ENCODE results near the gene SPECC1. TPM values are rescaled to one million over a fixed set of nuclear protein-coding genes. Genes with fewer than 3 reads are reported as not detected.
A peak's percentile ranks its signal among the peaks of the same experiment; 100 is the strongest.
"Not testable (repeated sequence)": the region's sequence is repeated elsewhere in the genome, so short reads cannot be mapped to it uniquely, and the experiment has no call there.

The SPECC1 gene
- total RNA-seq, 1 donor from 2014 or later = 1.9 TPM

DNA sequence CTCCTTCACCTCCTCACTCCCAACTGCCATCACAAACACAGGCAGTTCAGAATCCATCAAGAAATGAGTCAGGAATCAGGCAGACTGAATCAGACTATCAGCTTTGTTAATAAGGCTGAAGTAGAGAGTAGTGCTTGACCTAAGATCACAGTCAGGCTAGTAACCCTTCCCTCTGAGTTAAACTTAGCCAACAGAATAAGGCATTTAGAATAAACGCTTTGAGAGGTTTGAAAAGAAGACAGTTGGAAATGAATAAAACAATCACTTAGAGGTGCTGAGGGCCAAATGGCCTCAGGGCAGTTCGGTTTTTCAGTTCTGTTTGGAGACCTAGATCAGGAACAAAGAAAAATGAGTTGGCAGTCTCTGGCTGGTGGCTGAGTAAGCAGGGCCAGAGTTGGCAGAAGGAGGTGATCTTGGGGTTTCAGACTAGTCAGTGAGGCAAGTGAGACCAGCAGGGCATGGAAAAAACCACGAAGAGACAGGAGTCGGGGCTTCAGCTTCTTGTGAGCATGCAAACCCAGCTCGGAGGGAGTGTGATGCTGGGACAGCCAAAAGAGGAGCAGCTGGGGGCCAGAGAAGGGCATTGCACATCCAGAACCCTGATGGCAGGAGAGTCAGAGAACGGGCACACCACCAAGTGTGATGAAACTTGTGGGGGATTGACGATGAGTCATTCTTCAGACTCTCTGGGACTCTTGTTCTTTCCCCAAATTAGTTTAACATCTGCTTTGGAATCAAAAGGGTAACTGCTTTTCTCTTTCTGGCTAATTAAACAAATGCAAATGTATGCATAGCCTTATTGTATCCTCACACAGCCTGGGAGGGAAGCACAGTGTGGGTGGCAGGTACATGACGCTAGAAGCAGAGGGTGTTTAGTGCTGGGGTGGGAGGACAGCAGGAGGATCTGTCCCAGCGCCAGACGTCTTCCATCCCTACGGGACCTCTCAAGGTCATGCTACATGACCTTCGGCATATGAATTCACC lies 54.8 kb downstream of the SPECC1 start:
- no peak for DNase-seq (ENCODE audit: low spot score)
- no peak for ATAC-seq

DNA sequence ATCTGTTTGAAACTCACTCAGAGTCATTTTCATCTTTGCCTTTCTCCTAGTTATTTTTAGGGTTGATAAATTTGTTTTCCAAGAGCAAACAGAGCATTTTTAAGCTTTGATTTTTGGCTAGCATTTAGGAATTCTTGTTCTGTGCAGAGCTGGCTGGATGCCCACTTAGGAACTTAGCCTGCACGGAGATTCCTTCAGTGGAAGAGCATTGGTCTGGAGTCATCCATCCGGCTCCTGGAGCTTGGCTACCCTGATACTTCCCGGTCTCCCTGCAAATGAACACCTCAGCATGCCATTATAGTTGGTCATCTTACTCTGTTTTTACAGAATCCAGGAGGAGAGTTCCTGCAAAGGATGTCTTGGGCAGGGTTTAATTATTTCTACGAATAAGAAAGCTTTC lies 57.1 kb downstream of the SPECC1 start:
- DNase-seq (ENCODE audit: low spot score) (no peak), ATAC-seq (no peak)

DNA sequence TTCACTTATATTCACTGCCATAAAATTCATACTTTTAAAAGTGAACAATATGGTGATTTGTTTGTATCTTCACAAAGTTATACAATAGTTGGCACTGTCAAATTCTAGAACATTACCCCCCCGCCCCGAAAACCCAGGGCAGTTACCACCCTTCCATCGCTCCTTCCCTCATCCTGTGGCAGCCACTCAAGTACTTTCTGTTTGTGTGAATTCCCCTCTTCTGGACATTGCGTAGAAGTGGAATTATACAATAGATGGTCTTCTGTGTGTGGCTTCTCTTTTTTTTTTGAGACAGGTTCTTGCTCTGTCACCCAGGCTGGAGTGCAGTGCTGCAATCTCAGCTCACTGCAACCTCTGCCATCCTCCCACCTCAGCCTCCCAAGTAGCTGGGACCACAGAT lies 58.6 kb downstream of the SPECC1 start:
- no peak for DNase-seq (ENCODE audit: low spot score)
- no peak for ATAC-seq

DNA sequence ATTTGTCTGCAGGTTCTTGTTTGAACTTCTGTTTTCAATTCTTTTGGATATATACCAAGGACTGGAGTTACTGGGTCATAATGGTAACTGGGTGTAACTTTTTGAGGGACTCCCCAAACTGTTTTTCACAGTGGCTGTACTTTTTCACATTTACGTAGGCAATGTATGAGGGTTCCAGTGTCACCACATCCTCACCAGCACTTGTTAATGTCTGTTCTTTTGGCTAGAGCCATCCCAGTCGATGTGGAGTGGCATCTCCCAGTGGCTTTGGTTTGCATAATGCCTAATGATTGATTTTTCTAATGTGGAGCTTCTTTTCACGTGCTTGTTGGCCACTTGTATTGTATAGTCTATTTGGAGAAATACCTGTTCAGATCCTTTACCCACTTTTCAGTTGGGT lies 59.3 kb downstream of the SPECC1 start:
- DNase-seq (ENCODE audit: low spot score) = no peak
- ATAC-seq = no peak

DNA sequence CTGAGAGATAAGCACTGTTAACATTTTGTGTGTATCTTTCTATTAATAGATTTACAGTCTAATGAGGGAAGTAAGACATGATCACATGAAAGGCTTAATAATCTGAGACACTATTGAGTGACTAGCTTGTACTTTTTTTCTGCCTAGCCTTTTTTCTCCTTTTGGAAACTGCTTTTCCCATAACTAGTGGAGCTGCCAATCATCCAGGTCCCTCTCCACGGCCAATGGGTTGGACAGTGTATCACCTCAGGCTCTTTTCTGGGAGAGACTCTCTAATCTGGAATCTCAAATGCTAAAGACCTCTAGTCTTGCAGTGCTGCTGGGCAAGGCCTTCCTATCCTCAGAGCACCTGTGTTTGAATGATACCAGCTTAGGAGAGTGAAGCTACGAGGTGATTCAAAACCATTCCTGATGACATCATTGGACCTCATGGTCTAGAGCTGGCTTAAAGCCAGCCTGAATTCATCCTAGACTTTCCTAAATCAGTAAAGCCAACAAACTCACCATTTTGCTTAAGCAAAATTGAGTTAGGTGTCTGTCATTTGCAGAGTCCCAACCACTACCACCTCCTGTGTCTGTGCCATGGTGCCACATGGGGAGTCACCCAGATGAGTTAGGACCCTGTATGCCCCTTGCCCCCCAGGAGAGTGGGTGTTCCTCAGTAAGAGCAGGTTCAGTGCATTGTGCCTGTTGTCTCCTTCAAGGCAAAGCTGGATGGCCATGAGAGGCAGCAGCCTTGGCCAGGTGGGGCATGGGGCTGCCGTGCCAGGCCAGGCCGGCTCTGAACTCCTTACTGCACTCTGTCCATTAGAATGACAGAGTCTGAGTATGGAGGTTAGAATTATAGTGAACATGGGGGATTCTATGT lies 62.9 kb downstream of the SPECC1 start:
- DNase-seq (ENCODE audit: low spot score) = no peak
- ATAC-seq = no peak

DNA sequence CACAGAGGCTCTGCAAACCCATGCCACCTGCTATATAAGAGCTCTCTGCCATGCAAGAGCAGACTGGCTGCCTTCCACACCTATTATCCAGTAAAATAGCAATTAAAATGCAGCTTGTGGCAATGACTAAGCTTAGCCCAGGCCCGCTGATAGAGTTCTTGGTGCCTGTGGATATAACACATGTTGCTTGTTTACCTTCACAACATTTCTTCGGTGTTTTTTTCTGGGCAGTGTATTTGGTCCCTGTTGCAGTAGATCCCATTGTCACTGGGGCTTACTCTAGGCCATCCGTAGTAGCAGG lies 63.5 kb downstream of the SPECC1 start:
- DNase-seq (ENCODE audit: low spot score) (no peak), ATAC-seq (no peak)

DNA sequence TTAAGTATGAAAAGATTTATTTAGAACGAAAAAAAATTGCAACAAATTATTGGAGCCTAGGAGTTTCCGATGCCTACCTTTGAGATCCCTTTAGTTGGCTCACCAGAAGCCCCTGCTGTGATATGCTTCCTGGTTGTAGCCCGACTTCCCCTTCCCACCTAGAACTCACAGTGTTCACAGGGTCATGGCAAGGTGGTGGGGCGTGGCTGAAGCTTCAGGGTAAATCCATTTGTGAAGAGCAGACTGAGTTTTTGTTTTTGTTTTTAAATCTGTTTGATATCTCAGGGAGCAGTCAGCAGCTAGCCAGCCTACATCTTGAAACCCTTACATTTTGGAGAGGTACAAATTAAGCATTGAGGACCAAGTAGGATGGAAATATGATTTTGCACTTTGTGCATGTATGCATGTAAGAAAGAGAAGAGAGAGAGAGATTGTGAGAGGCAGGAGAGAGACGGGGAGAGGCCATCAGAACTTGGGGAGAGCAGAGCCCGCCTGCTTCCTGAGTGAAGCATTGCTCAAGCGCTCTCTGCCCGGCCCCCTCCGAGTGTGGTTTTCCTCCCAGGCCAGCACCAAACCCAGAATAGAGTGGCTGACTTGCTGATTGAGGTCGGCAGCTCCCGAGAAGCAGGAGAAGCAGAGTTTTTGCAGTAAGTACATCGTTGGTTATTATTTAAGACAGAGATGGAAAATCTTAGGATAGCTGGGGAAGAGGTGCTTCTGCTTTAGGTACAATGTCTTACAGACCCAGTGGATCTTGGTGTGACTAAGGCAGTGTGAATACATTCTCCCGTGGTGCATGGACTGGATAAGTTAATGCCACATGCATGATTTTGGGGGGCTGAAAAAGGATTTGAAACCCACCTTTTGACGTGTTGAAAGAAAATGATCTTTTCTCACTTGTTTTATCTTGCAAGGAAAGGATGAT lies 64.2 kb downstream of the SPECC1 start:
- DNase-seq (ENCODE audit: low spot score) (no peak), ATAC-seq (peak; percentile 45)

DNA sequence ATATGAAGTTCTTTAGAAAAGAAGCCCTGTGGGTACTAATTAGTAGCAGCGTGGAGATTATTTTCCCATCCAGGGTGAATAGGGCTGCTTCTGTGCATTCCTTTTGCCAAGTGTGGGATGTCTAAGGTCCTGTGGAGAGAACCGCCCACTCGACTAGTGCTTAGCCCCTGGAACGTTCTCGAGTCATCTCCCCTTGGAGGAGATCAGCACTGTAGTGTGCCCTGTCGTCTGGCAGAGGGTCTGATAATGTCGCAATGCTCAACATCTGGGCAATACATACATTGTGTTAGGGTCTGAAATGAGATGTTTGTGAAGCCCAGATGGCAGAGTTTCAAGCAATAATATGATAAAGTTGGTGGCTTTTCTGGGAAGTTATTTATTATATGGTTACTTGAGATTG lies 64.8 kb downstream of the SPECC1 start:
- ATAC-seq (no peak), DNase-seq (ENCODE audit: low spot score) (no peak)

DNA sequence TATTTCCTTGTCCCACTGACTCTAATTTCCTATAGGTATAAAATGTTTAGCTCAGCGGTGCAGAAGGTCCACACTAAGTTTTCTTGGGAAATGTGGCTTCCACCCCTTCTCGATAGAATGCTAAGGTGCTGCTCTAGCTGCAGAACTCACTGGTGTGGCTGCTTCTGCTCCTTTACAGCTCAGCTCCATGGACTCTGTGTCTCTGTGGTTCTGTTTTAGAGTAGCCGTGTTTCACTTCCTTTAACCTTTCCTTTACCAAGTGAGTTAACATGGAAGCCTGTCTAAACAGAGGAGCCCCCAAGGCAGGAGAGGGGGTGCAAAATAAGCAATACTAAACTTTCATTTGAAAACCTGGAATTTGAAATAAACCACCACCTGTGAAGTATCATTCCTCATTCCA lies 65.3 kb downstream of the SPECC1 start:
- ATAC-seq (no peak), DNase-seq (ENCODE audit: low spot score) (no peak)

DNA sequence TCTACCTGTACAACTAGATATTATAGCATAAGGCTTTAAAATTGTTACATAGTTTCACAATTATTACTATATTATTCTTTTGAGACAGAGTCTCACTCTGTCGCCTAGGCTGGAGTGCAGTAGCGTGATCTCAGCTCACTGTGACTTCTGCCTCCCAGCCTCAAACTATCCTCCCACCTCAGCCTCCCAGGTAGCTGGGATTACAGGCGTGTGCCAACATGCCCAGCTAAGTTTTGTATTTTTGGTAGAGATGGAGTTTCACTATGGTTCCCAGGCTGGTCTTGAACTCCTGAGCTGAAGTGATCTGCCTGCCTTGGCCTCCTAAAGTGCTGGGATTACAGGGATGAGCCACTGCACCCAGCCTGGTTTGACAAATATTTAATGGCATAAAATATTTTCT lies 67.0 kb downstream of the SPECC1 start:
- ATAC-seq; DNase-seq (ENCODE audit: low spot score): not testable (repeated sequence)

DNA sequence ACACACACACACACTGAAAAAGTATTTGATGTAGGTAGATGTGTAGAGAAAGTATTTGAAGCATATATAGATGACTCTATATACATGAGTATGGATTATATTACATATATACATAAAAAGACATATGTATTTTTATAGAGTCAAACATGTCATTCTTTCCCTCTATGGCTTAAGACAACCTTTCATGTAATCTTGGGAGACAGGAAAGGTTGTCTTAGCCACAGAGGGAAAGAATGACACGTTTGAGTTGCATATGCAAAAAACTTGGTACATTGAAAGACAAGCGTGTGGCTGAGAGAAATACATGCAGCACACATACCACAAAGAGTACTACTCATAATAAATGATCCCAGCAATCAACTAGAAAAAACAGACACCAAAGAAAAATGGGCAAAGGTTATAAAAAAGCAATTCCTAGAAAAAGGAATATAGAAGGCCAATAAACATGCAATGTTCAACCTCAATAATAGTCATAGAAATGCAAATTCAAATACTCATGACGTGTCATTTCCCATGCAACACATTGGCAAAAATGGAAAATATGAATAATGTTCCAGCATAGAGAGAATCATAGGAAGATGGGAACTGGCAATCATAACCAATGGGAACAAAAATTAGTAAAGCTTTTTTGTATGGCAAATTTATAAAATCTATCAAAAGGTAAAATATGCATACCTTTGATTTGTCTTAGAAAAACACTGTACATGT lies 69.0 kb downstream of the SPECC1 start:
- DNase-seq (ENCODE audit: low spot score) (no peak), ATAC-seq (no peak)

DNA sequence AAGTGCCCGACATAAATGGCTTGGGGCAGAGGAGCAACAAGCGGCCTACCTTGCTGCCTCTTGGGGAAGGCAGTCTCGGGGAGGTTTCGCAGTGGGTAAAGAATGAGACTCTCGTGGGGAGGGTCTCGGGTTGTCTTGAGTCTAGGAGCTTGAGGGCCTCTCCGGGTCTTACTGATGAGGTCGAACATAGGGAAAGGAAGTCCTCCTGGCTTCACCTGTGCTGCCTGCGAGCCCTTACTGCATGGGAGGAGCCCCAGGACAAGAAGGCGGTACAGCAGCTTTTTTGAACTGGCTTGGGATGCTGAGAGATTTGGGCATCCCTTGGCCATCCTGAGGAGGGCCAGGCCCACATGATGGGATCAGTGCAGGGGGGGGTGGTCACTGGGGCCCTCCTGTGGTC lies 71.4 kb downstream of the SPECC1 start:
- no peak for ATAC-seq
- no peak for DNase-seq (ENCODE audit: low spot score)

DNA sequence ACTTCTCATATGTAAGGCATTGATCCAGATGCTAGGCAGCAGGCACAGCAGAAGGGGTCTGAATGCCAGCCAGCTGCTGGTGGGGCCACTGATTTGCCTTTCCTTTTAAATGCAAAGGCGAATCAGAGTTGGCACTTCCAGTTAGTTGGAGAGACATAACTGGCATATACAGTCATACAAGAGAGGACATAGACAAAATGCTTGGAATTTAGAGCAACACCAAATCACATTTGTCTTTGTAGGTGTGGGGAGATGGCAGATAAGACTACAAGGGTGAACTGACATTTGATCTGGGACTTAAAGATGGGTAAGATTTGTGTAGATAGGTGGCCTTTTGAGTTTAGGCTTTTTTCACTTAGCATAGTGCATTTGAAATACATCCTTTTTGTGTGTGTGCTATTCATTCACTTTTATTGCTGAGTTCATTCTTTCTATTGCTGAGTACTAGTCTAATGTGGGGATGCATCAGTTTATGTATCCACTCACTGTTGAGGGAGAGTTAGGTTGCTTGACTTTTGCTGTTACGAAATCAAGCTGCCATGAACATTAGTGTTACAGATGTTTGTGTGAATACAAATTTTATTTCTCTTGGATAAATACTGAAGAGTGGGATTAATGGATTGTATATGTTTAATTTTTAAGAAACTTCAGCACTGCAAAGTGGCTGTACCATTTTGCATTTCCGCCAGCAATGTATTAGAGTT lies 74.1 kb downstream of the SPECC1 start:
- DNase-seq (ENCODE audit: low spot score) (no peak), ATAC-seq (no peak)

DNA sequence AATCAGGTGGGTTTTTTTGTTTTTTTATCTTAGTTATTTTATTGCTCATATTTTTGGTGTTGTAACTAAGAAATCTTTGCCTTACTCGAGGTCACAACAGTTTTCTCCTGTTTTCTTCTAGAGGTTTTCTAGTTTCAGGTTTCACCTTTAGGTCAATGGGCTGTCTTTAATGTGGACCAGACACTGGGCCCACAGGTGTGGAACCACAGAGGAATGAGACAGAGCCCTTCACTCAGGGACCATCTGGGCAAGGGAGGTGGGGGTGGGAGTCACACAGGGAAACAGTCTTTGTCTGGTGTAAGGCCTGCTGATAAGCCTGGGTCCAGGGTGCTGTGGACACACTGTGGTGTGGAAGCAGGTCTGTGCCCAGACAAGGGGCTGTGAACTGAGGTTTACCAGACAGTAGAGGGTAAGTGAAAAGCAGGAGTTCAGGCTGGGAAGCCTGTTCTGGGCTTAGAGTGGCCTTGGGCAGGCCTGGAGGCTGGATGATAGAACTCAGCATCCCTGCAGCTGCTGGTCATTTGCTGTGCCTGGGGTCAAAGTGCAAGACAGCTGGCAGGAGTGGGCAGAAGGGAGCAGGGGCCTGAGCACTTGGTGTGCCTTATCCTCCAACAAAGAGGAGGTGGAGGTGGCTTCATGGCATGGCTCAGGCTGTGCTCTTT lies 75.6 kb downstream of the SPECC1 start:
- ATAC-seq = peak; percentile 39
- no peak for DNase-seq (ENCODE audit: low spot score)

DNA sequence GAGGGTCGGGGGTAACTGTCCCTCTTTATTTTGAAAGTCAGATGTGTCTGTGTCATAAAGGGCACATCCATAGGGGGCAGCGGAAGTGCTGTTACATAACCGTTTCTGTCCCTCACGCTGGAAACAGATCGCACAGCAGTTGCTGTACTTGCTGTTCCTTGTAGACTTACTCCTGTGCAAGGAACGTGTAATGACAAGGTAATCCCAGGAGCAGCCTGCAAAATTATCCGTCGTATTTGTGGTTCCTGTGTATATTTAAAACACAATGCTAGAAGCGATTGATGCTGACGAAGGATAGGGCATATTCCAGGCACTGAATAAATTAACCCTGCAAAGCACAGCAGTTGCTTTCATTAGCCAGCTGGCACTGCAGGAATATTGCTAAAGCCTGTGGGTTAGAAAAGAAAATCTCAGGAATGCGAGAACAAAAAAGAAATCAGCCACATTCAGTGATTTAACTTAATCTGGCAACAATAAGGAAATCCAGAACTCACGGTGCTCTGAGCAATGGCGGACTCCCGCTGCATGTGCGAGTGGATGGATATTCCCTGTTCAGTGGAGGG lies 76.2 kb downstream of the SPECC1 start:
- no peak for ATAC-seq

DNA sequence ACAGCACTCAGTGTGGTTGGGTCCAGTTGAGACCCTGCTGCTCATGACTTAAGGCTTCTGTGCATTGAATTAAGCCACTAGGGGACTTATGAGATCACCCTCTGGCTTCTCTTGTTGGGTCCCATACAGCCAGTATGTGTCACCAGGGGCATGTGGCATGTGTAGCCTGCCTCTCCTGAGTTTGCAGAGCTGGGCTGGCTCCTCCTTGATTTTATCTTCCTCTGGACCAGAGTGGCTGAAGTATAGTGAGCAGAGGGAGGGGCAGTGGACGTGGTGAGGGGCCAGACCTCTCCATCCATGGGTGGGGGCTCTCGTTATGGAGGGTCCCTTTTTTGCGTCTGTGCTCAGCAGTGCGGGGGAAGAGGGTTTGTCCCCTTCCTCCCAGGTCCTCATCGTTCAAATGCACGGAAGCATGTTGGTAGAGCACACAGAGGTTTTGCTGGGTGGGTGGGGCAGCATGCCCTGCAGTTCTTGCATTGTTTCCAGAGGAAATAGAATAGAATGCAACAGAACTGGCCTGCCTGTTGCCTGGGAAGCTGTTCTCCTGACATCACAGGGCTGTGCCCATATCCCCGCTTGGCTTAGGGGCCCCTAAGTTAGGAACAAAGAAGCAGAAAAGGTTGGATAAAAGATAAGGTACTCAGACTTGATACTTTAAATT lies 77.4 kb downstream of the SPECC1 start:
- ATAC-seq = no peak
- no peak for DNase-seq (ENCODE audit: low spot score)

More for the DNA sequence above, 76.2 kb downstream of the SPECC1 start:
- no peak for DNase-seq (ENCODE audit: low spot score)

DNA sequence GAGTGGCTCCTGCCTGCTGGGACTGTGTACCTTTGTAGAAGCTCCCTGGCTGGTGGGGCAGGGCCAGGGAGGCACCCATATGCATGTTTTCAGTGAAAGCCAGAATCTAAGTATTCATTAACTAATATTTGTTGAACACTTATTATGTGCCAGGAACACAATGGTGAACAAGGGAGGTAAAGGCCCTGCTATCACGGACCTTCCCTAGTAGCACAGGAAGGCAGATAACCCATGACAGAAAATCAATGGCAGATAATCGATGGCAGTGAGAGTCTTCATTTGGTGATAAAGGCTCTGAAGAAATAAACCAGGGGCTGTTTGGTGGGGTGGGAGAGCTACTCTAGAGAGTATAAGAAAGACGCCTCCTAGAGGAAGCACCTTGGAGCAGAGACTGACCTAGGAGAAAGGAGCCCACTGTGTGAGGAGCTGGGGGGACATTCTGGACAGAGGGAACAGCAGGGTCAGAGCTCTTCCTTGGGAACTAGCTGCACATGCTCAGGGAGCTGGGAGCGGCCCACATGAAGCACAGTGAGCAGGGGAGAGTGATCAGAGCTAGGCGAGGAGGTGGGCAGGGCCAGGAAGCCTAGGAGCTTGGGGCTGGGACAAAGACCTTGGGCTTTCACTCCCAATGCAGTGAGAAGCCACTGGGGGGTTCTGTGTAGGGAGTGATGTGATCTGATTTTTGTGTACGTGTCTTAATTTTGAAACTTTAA lies 78.5 kb downstream of the SPECC1 start:
- DNase-seq (ENCODE audit: low spot score) (no peak), ATAC-seq (no peak)
